Thoracic aorta (tissue), 2 donors: Measurements from ENCODE around the gene NOX3. TPM values are rescaled to one million over a fixed set of nuclear protein-coding genes. Genes with fewer than 3 reads are reported as not detected.
A peak's percentile ranks its signal among the peaks of the same experiment; 100 is the strongest.

ENCODE experiments used
- ATAC-seq: fragments of 150-250 bp; one replicate; pipeline ENCODE4 v1.8.0; 2017; ENCODE audit warnings: low read depth; ENCODE audit not compliant: insufficient number of reproducible peaks, low FRiP score
- DNase-seq: peaks from one replicate; pipeline ENCODE4 v3.0.0-alpha.2; 2020; ENCODE audit warnings: low spot score
- H3K27ac ChIP-seq, 2 donors: fragments of 200-600 bp; sonication (generic); 1 replicate in 1 of 2; 2 replicates in 1 of 2; pipeline ENCODE4 v1.5.1; 2016; ENCODE audit warnings: mild to moderate bottlenecking in 2 of 2, moderate library complexity in 2 of 2
- H3K27me3 ChIP-seq: fragments of 200-600 bp; sonication (generic); replicated peaks from 2 replicates; pipeline ENCODE4 v1.6.0; 2016; ENCODE audit warnings: mild to moderate bottlenecking; ENCODE audit not compliant: insufficient read depth
- H3K36me3 ChIP-seq: fragments of 200-600 bp; sonication (generic); one replicate; pipeline ENCODE4 v1.5.1; 2016
- H3K4me1 ChIP-seq, 2 donors: fragments of 200-600 bp; sonication (generic); 1 replicate in 1 of 2; 2 replicates in 1 of 2; pipeline versions ENCODE4 v1.5.1 to v1.6.0; 2016; ENCODE audit warnings: low read depth in 2 of 2, mild to moderate bottlenecking in 1 of 2; ENCODE audit not compliant: control insufficient read depth in 1 of 2
- H3K4me3 ChIP-seq: fragments of 200-600 bp; sonication (generic); 2 replicates; pipeline ENCODE4 v1.5.1; 2016; ENCODE audit warnings: mild to moderate bottlenecking
- H3K9me3 ChIP-seq: fragments of 200-600 bp; sonication (generic); 2 replicates; pipeline ENCODE4 v1.5.1; 2016
- CTCF ChIP-seq: fragments of 200-600 bp; sonication (generic); IDR thresholded peaks from one replicate; pipeline ENCODE4 v1.5.1; 2019; ENCODE audit warnings: antibody characterized with exemption
- total RNA-seq, 2 donors: library from RNA; depleted of rRNA; stranded (reverse); fragments of >200 nt; gene quantifications; one replicate each; pipeline versions ENCODE4 v1.1.0 to v1.2.3, GENCODE V29; 2016

The NOX3 gene
- total RNA-seq, 2 donors from 2014 or later = not detected

DNA sequence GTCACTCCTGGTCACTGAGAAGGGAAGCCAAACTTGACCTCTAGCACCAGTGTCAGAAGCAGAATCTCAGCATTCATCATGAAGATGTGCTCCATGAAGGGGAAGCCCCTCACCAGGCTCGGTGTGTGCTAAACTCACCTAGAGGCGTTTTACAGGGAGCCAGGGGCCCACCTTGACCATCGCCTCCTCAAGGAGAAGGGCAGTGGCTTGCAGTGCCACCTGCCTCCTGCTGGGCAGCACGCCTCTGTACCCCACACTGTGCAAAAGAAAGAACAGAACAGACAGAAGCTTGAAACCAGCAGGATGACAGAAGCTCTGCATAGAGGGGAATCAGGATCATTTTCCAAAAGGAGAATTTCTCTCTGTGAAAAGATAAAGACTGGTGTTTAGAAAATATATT lies 39.7 kb downstream of the NOX3 start:
- no peak for ATAC-seq
- Histone ChIP-seq H3K36me3 (no peaks in the 10 kb centered on the region), H3K9me3 (no peaks in the 10 kb centered on the region)

GRCh38 chr6:155414049-155414448 lies 41.6 kb downstream of the NOX3 start:
- no peak for ATAC-seq
- Histone ChIP-seq H3K9me3 (no peaks in the 10 kb centered on the region), H3K27me3 (no peaks in the 10 kb centered on the region), H3K4me1 (peaks cover 22 to 23% of the 10 kb centered on the region in 2 donors), H3K27ac (no peak overlapping the region), H3K4me3 (no peak overlapping the region), H3K36me3 (no peaks in the 10 kb centered on the region)
- no peak for DNase-seq
- no peak for TF ChIP-seq CTCF

More for the DNA sequence above, 39.7 kb downstream of the NOX3 start:
- DNase-seq = no peak
- no peak for TF ChIP-seq CTCF
- Histone ChIP-seq H3K27ac (no peak overlapping the region), H3K4me1 (peaks cover 20 to 21% of the 10 kb centered on the region in 2 donors), H3K4me3 (no peak overlapping the region), H3K27me3 (no peaks in the 10 kb centered on the region)

DNA sequence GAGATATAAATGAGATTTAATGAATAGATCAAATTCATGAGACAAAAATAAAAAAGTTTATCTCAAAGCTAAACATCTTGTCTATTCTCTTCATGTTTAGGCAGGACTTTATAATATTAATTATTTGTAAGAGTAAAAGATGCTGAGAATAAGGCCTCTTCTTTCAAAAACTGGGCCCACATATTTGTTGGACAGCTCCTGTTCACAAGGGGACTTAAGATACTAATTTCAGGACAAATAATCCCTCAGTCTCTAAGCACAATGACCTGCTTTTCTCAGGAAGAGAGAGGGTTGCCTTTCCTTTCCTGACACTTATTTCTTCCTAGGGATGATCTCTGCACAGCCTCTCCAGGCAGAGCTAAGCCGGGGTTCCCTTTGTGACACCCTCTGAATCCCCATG lies 43.3 kb downstream of the NOX3 start:
- Histone ChIP-seq H3K36me3 (no peaks in the 10 kb centered on the region), H3K4me1 (peaks cover 12 to 18% of the 10 kb centered on the region in 2 donors), H3K4me3 (no peak overlapping the region), H3K27me3 (no peaks in the 10 kb centered on the region), H3K9me3 (no peaks in the 10 kb centered on the region), H3K27ac (peak overlapping the region; percentile 54 to 63)
- TF ChIP-seq CTCF = no peak
- DNase-seq (no peak), ATAC-seq (no peak)

GRCh38 chr6:155411154-155412052 lies 44.2 kb downstream of the NOX3 start:
- no peaks in the 10 kb centered on the region for H3K27me3 ChIP-seq
- H3K4me3 ChIP-seq = no peak overlapping the region
- no peaks in the 10 kb centered on the region for H3K9me3 ChIP-seq
- no peak for ATAC-seq
- TF ChIP-seq CTCF = no peak
- peak overlapping the region; percentile 54 to 63 for H3K27ac ChIP-seq
- peaks cover 12 to 18% of the 10 kb centered on the region in 2 donors for H3K4me1 ChIP-seq
- no peaks in the 10 kb centered on the region for H3K36me3 ChIP-seq
- no peak for DNase-seq

GRCh38 chr6:155409391-155409790 lies 46.2 kb downstream of the NOX3 start:
- Histone ChIP-seq H3K27me3 (no peaks in the 10 kb centered on the region), H3K27ac (no peak overlapping the region), H3K36me3 (no peaks in the 10 kb centered on the region), H3K9me3 (no peaks in the 10 kb centered on the region), H3K4me1 (peaks cover 12 to 18% of the 10 kb centered on the region in 2 donors), H3K4me3 (no peak overlapping the region)
- no peak for ATAC-seq
- no peak for TF ChIP-seq CTCF
- no peak for DNase-seq
